Left ventricle myocardium inferior (tissue), 1 donor: ENCODE results near the gene OR2D2. TPM values are rescaled to one million over a fixed set of nuclear protein-coding genes. Genes with fewer than 3 reads are reported as not detected.
A peak's percentile ranks its signal among the peaks of the same experiment; 100 is the strongest.
"Not testable (repeated sequence)": the region's sequence is repeated elsewhere in the genome, so short reads cannot be mapped to it uniquely, and the experiment has no call there.

Experiments
- DNase-seq: peaks from one replicate; pipeline ENCODE4 v3.0.0-alpha.2; 2020
- H3K27ac ChIP-seq: fragments of 200-600 bp; replicated peaks from 2 replicates; pipeline ENCODE4 v1.8.0; 2021
- H3K27me3 ChIP-seq: fragments of 200-600 bp; 2 replicates; pipeline ENCODE4 v1.8.0; 2021; ENCODE audit warnings: low read depth
- H3K36me3 ChIP-seq: fragments of 200-600 bp; 2 replicates; pipeline ENCODE4 v1.8.0; 2021
- H3K4me1 ChIP-seq: fragments of 200-600 bp; 2 replicates; pipeline ENCODE4 v1.8.0; 2021
- H3K4me3 ChIP-seq: fragments of 200-600 bp; 2 replicates; pipeline ENCODE4 v1.8.0; 2021; ENCODE audit warnings: mild to moderate bottlenecking, moderate library complexity
- H3K9me3 ChIP-seq: fragments of 200-600 bp; replicated peaks from 2 replicates; pipeline ENCODE4 v1.8.0; 2021
- CTCF ChIP-seq: fragments of 200-600 bp; IDR thresholded peaks from 2 replicates; pipeline ENCODE4 v1.8.0; 2021; ENCODE audit warnings: antibody characterized with exemption, mild to moderate bottlenecking, borderline replicate concordance
- intact Hi-C: fragments of 100-400 bp; cut with micrococcal nuclease; formaldehyde crosslinking; loops from one replicate; pipeline ENCODE4 v1.11.0; 2022
- total RNA-seq: library from RNA; stranded (reverse); fragmentation: NEBNext Ultra II Directional; extraction: Animal tissue kit (Norgen Biotek cat#: 25700); gene quantifications from one replicate; pipeline ENCODE4 v1.2.1, GENCODE V29; 2021
- donor health status: DM: no; HTN: yes; CAD: no; lungs with severe emphysema.

The OR2D2 gene
- total RNA-seq, 1 donor from 2014 or later = not detected

- Histone ChIP-seq H3K27me3 (no peaks in the 10 kb centered on the region), H3K27ac (no peak overlapping the region), H3K4me3 (no peak overlapping the region), H3K36me3 (no peaks in the 10 kb centered on the region), H3K9me3 (peaks cover 4% of the 10 kb centered on the region), H3K4me1 (no peaks in the 10 kb centered on the region)
- DNase-seq = no peak
- no peak for TF ChIP-seq CTCF
- intact Hi-C loops = no loop called here
These were observed 27.4 kb upstream of the OR2D2 start for GRCh38 chr11:6919698-6920097.

GRCh38 chr11:6911948-6912347 lies 19.6 kb upstream of the OR2D2 start:
- intact Hi-C loops = no loop called here
- no peaks in the 10 kb centered on the region for H3K4me1 ChIP-seq
- TF ChIP-seq CTCF = no peak
- no peaks in the 10 kb centered on the region for H3K27me3 ChIP-seq
- no peak overlapping the region for H3K27ac ChIP-seq
- no peak for DNase-seq
- no peak overlapping the region for H3K4me3 ChIP-seq
- no peaks in the 10 kb centered on the region for H3K9me3 ChIP-seq
- no peaks in the 10 kb centered on the region for H3K36me3 ChIP-seq

GRCh38 chr11:6911378-6911777 lies 19.1 kb upstream of the OR2D2 start:
- no peak for DNase-seq
- Histone ChIP-seq H3K4me3 (no peak overlapping the region), H3K4me1 (no peaks in the 10 kb centered on the region), H3K27me3 (no peaks in the 10 kb centered on the region), H3K27ac (no peak overlapping the region), H3K9me3 (no peaks in the 10 kb centered on the region), H3K36me3 (no peaks in the 10 kb centered on the region)
- intact Hi-C loops = no loop called here
- no peak for TF ChIP-seq CTCF

- intact Hi-C loops, H3K27ac ChIP-seq, H3K4me1 ChIP-seq, H3K4me3 ChIP-seq, H3K27me3 ChIP-seq, H3K9me3 ChIP-seq, H3K36me3 ChIP-seq: not testable (repeated sequence)
- peak; percentile 11 for DNase-seq
These were observed 12.5 kb upstream of the OR2D2 start for GRCh38 chr11:6904804-6905203.

GRCh38 chr11:6900327-6900999 lies 8.2 kb upstream of the OR2D2 start:
- TF ChIP-seq CTCF = no peak
- no peak overlapping the region for H3K4me3 ChIP-seq
- H3K36me3 ChIP-seq = no peaks in the 10 kb centered on the region
- no peak overlapping the region for H3K27ac ChIP-seq
- no peak for DNase-seq
- H3K9me3 ChIP-seq = no peaks in the 10 kb centered on the region
- no peaks in the 10 kb centered on the region for H3K4me1 ChIP-seq
- intact Hi-C loops = no loop called here
- no peaks in the 10 kb centered on the region for H3K27me3 ChIP-seq

GRCh38 chr11:6898911-6899310 lies 6.6 kb upstream of the OR2D2 start:
- no peaks in the 10 kb centered on the region for H3K27me3 ChIP-seq
- no peak for TF ChIP-seq CTCF
- no peak overlapping the region for H3K27ac ChIP-seq
- intact Hi-C loops = no loop called here
- no peaks in the 10 kb centered on the region for H3K9me3 ChIP-seq
- DNase-seq = no peak
- H3K4me1 ChIP-seq = no peaks in the 10 kb centered on the region
- H3K36me3 ChIP-seq = no peaks in the 10 kb centered on the region
- no peak overlapping the region for H3K4me3 ChIP-seq
